GM10248 (cell line): ENCODE measurements around the gene CLEC10A.
"Not testable (repeated sequence)": the region's sequence is repeated elsewhere in the genome, so short reads cannot be mapped to it uniquely, and the experiment has no call there.

Source experiments
- CTCF ChIA-PET: fragments of 300-600 bp; sonication (Branson Sonifier 250); formaldehyde crosslinking; extraction: SDS; loops from one replicate; lab custom pipeline; 2021; ENCODE audit warnings: antibody characterized with exemption; lab: Yijun Ruan, JAX
- POLR2A ChIA-PET: fragments of 350-650 bp; sonication (Branson Sonifier 250); formaldehyde crosslinking; extraction: SDS; loops from one replicate; lab custom pipeline; 2020; ENCODE audit warnings: antibody characterized with exemption; lab: Yijun Ruan, JAX
- DNase-seq: peaks from one replicate; pipeline ENCODE4 v3.0.0; 2012; ENCODE audit errors: extremely low spot score
- TF ChIP-seq, protein P1 (sequence below): IDR thresholded peaks from 2 replicates; pipeline ENCODE4 v1.5.1; 2012; ENCODE audit warnings: mild to moderate bottlenecking, low read depth; ENCODE audit errors: extremely low read depth, missing control alignments, control extremely low read depth

CLEC10A gene

DNA sequence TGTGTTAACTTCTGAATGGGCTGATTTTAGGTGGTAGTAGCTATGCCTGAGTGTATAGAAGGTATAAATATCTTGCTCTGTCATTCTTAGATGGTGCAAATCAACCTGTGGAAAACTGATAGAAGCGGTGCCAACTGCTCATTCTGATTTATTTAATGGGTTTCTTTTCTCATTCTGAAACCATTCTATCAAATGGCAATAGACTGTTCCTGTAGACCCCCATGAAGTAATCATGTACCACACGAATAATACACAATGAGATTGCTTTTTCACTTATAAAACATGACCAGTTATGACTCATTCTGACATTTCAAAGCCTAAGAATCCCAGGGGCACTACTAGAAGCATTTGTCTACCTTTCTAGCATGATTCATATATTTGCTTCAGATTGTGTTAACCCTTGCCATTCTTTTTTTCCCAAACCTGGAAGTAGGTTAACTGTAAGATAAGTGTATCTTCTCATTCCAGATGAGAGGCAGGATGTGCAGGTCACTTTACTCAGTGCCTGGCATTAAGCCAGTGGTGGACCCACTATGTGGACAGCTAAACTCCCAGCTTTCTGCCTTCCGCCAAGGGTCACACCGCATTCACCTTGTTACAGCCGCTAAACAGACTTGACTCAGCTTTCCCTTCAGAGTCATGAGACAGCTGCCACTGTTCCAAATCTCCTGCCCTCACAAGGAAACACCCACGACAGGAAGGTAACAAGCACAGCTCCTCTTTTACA lies 19.7 kb downstream of the CLEC10A start:
- DNase-seq, result no peak
- ChIA-PET POLR2A (no interaction called here), CTCF (interaction anchor here (1.1 to 3.0 kb wide), 3 partner anchors 9 to 117 kb away, joined by 3 to 16 read pairs (median 8); no protein-coding TSS in a partner anchor)
- TF ChIP-seq, protein P1, sequence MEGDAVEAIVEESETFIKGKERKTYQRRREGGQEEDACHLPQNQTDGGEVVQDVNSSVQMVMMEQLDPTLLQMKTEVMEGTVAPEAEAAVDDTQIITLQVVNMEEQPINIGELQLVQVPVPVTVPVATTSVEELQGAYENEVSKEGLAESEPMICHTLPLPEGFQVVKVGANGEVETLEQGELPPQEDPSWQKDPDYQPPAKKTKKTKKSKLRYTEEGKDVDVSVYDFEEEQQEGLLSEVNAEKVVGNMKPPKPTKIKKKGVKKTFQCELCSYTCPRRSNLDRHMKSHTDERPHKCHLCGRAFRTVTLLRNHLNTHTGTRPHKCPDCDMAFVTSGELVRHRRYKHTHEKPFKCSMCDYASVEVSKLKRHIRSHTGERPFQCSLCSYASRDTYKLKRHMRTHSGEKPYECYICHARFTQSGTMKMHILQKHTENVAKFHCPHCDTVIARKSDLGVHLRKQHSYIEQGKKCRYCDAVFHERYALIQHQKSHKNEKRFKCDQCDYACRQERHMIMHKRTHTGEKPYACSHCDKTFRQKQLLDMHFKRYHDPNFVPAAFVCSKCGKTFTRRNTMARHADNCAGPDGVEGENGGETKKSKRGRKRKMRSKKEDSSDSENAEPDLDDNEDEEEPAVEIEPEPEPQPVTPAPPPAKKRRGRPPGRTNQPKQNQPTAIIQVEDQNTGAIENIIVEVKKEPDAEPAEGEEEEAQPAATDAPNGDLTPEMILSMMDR, result no peak

DNA sequence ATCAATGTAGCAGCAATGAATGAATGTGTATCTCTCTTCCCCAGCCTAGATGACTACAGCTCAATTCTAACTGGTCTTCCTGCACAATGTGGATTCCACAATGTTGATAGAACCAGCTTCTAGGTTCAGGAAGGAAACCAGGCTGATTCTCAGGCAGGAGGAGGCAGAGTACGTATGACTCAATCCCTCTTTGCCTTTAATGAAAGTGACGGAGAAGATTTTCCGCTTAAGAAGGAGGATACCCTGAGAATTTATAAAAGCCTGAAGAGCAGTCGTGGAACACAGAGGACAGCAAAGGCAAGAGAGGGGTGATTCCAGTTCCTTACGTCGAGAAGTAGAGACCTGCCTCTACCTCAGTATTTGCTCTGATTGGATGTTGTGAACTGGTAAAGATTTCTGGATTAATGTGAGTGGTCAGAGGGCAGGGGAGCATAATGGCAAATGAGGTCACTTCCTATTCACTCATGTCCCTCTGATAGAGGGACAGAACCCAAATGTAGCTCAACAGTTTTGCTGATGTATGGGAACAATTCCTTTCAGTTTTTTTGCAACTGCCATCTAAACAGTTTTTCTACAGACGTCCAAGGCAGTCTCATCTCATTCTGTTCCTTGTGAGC lies 21.1 kb downstream of the CLEC10A start:
- ChIA-PET POLR2A (no interaction called here), CTCF (interaction anchor here (1.1 to 3.0 kb wide), 4 partner anchors 9 to 118 kb away, joined by 3 to 16 read pairs (median 6); no protein-coding TSS in a partner anchor)
- TF ChIP-seq, protein P1, result no peak
- no peak for DNase-seq

DNA sequence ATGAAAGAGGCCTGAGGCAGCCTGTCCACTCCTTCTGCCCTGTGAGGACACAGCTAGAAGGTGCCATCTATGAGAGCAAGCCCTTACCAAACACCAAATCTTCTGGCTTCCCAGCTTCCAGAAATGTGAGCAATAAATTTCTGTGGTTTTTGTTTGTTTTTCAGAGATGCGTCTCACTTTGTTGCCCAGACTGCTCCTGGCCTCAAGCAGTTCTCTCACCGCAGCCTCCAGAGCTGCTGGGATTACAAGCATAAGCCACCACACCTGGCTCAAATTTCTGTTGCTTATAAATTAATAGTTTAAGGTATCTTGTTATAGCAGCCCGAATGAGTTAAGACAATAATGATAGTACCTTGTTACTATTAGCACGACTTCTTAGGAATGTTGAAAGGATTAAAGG lies 23.7 kb downstream of the CLEC10A start:
- DNase-seq, result no peak
- TF ChIP-seq, protein P1, result no peak
- POLR2A ChIA-PET, result no interaction called here
- CTCF ChIA-PET, result interaction anchor here (1.6 kb wide), 1 partner anchor 17 kb away, joined by 3 read pairs; no protein-coding TSS in a partner anchor

DNA sequence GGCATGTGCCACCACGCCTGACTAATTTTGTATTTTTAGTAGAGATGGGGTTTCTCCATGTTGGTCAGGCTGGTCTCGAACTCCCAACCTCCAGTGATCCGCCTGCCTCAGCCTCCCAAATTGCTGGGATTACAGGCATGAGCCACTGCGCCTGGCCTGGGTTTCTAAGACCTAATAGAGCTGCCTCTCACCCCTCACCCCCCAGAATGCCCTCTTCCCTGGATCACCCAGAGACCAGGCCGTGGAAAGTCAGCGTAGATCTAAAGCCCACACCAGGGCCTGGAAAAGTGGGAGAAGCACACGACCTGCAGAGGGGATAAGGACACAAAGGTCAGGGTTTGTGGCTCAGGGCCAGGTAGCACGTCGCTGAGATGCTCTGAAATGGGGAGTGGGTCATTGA lies 29.5 kb downstream of the CLEC10A start:
- DNase-seq, POLR2A ChIA-PET: not testable (repeated sequence)
- CTCF ChIA-PET, result interaction anchor here (0.8 to 8.4 kb wide), 17 partner anchors 8 to 246 kb away, joined by 3 to 247 read pairs (median 3); partner anchors contain the start of genes ASGR1 and SLC16A11

DNA sequence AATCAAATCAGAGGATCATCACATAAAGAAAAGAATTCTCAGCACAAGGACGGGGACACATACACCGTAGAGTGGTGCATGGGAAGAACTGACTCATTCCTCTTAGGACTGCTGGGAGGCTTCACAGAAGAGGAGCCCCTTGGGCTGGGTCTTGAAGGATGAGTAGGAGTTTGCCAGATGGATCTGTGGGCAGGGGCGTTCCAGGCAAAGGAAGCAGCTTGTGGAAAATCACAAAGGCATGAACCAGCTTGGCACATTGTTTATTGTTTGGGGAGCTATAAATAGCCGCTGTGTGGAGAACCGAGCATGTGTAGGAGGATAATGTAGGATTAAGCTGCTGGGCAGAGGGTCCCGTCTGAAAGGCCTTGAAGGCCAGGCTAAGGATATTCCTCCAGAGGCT lies 31.1 kb downstream of the CLEC10A start:
- CTCF ChIA-PET, result interaction anchor here (2.5 to 8.4 kb wide), 4 partner anchors 87 to 247 kb away, joined by 7 to 247 read pairs (median 32); partner anchors contain the start of gene ASGR1
- DNase-seq, result no peak
- POLR2A ChIA-PET, result no interaction called here
- TF ChIP-seq, protein P1, result no peak

DNA sequence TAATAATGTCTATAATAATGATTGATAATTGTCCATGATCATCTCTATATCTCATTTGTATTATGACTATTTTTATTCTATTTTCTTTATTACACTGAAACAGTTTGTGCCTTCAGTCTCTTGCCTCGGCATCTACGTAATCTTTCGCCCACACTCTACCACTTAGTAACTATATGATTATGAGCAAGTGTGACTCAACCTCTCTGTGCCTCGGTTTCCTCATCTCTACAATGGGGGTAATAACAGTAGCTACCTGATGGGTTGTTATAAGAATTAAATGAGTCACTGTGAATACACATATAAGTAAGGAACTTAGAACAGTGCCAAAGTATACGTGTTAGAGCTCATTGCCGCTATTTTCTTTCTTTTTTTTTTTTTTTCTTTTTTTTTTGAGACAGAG lies 32.5 kb downstream of the CLEC10A start:
- ChIA-PET CTCF (interaction anchor here (2.9 to 8.4 kb wide), 3 partner anchors 88 to 133 kb away, joined by 8 to 247 read pairs (median 38); no protein-coding TSS in a partner anchor), POLR2A (no interaction called here)
- DNase-seq, result no peak
- TF ChIP-seq, protein P1, result no peak

DNA sequence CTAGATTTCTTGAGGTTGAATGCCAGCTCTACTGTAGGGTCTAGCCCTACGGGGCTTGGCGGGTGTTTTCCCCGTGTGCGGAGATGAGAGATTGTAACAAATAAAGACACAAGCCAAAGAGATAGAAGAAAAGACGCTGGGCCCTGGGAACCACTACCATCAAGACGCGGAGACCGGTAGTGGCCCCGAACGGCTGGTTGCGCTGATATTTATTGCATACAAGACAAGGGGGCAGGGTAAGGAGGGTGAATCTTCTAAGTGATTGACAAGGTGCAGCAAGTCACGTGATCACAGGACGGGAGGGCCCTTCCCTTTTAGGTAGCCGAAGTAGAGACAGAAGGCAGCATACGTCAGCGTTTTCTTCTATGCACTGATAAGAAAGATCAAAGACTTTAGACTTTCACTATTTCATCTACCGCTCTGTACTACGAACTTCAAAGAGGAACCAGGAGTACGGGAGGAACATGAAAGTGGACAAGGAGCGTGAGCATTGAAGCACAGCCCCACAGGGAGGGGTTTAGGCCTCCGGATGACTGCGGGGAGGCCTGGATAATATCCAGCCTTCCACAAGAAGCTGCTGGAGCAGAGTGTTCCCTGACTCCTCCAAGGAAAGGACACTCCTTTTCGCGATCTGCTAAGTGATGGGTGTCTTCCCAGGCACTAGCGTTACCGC lies 33.2 kb downstream of the CLEC10A start:
- POLR2A ChIA-PET, result interaction anchor here (1.5 kb wide), 1 partner anchor 168 kb away, joined by 3 read pairs; no protein-coding TSS in a partner anchor
- CTCF ChIA-PET, result interaction anchor here (0.9 to 8.4 kb wide), 30 partner anchors 8 to 611 kb away, joined by 3 to 247 read pairs (median 5); partner anchors contain the start of genes ACADVL, DLG4, GABARAP and SENP3
- not testable (repeated sequence) for DNase-seq
